Thoracic aorta (tissue), 2 donors: ENCODE data around the gene NSMCE4A. TPM values are rescaled to one million over a fixed set of nuclear protein-coding genes. Genes with fewer than 3 reads are reported as not detected.
"Not testable (repeated sequence)": the region's sequence is repeated elsewhere in the genome, so short reads cannot be mapped to it uniquely, and the experiment has no call there.

Source experiments
- ATAC-seq: fragments of 150-250 bp; one replicate; pipeline ENCODE4 v1.8.0; 2017; ENCODE audit warnings: low read depth; ENCODE audit not compliant: insufficient number of reproducible peaks, low FRiP score
- DNase-seq: peaks from one replicate; pipeline ENCODE4 v3.0.0-alpha.2; 2020; ENCODE audit warnings: low spot score
- H3K27ac ChIP-seq, 2 donors: fragments of 200-600 bp; sonication (generic); 1 replicate in 1 of 2; 2 replicates in 1 of 2; pipeline ENCODE4 v1.5.1; 2016; ENCODE audit warnings: mild to moderate bottlenecking in 2 of 2, moderate library complexity in 2 of 2
- H3K27me3 ChIP-seq: fragments of 200-600 bp; sonication (generic); replicated peaks from 2 replicates; pipeline ENCODE4 v1.6.0; 2016; ENCODE audit warnings: mild to moderate bottlenecking; ENCODE audit not compliant: insufficient read depth
- H3K36me3 ChIP-seq: fragments of 200-600 bp; sonication (generic); one replicate; pipeline ENCODE4 v1.5.1; 2016
- H3K4me1 ChIP-seq, 2 donors: fragments of 200-600 bp; sonication (generic); 1 replicate in 1 of 2; 2 replicates in 1 of 2; pipeline versions ENCODE4 v1.5.1 to v1.6.0; 2016; ENCODE audit warnings: low read depth in 2 of 2, mild to moderate bottlenecking in 1 of 2; ENCODE audit not compliant: control insufficient read depth in 1 of 2
- H3K4me3 ChIP-seq: fragments of 200-600 bp; sonication (generic); 2 replicates; pipeline ENCODE4 v1.5.1; 2016; ENCODE audit warnings: mild to moderate bottlenecking
- H3K9me3 ChIP-seq: fragments of 200-600 bp; sonication (generic); 2 replicates; pipeline ENCODE4 v1.5.1; 2016
- CTCF ChIP-seq: fragments of 200-600 bp; sonication (generic); IDR thresholded peaks from one replicate; pipeline ENCODE4 v1.5.1; 2019; ENCODE audit warnings: antibody characterized with exemption
- total RNA-seq, 2 donors: library from RNA; depleted of rRNA; stranded (reverse); fragments of >200 nt; gene quantifications; one replicate each; pipeline versions ENCODE4 v1.1.0 to v1.2.3, GENCODE V29; 2016

The NSMCE4A gene
- total RNA-seq, 2 donors from 2014 or later, result 64.0 to 81.1 TPM

- Histone ChIP-seq H3K4me1 (no peaks in the 10 kb centered on the region), H3K4me3 (no peak overlapping the region), H3K9me3 (no peaks in the 10 kb centered on the region), H3K27ac (no peak overlapping the region), H3K36me3 (no peaks in the 10 kb centered on the region), H3K27me3 (no peaks in the 10 kb centered on the region)
- ATAC-seq (no peak), DNase-seq (no peak)
- TF ChIP-seq CTCF, result no peak
These were observed 38.7 kb downstream of the NSMCE4A start for GRCh38 chr10:121936295-121936694.

GRCh38 chr10:121935702-121936101 lies 39.3 kb downstream of the NSMCE4A start:
- H3K27ac ChIP-seq, result no peak overlapping the region
- H3K4me1 ChIP-seq, result no peaks in the 10 kb centered on the region
- TF ChIP-seq CTCF, result no peak
- H3K36me3 ChIP-seq, result no peaks in the 10 kb centered on the region
- no peak for ATAC-seq
- H3K4me3 ChIP-seq, result no peak overlapping the region
- no peak for DNase-seq
- H3K27me3 ChIP-seq, result no peaks in the 10 kb centered on the region
- no peaks in the 10 kb centered on the region for H3K9me3 ChIP-seq

- peaks cover 15 to 28% of the 10 kb centered on the region in 2 donors for H3K4me1 ChIP-seq
- not testable (repeated sequence) for H3K9me3 ChIP-seq, H3K27ac ChIP-seq, H3K36me3 ChIP-seq, H3K4me3 ChIP-seq, H3K27me3 ChIP-seq, DNase-seq, ATAC-seq
These were observed 44.5 kb downstream of the NSMCE4A start for GRCh38 chr10:121930268-121931085.

GRCh38 chr10:121929585-121930267 lies 45.3 kb downstream of the NSMCE4A start:
- H3K9me3 ChIP-seq, H3K4me3 ChIP-seq, H3K36me3 ChIP-seq, H3K27ac ChIP-seq, H3K27me3 ChIP-seq, DNase-seq, ATAC-seq: not testable (repeated sequence)
- peaks cover 15 to 28% of the 10 kb centered on the region in 2 donors for H3K4me1 ChIP-seq

GRCh38 chr10:121928528-121928884 lies 46.5 kb downstream of the NSMCE4A start:
- no peak for DNase-seq

More at GRCh38 chr10:121928528-121928884, 46.5 kb downstream of the NSMCE4A start:
- no peak for ATAC-seq
- Histone ChIP-seq H3K27ac (peak overlapping the region; percentile 93 to 96), H3K27me3 (no peaks in the 10 kb centered on the region), H3K4me1 (peaks cover 15 to 28% of the 10 kb centered on the region in 2 donors), H3K4me3 (peak overlapping the region; percentile 89), H3K36me3 (no peaks in the 10 kb centered on the region), H3K9me3 (no peaks in the 10 kb centered on the region)
- TF ChIP-seq CTCF, result no peak
